Measurements from ENCODE around the gene TMIE.

TMIE gene, protein sequence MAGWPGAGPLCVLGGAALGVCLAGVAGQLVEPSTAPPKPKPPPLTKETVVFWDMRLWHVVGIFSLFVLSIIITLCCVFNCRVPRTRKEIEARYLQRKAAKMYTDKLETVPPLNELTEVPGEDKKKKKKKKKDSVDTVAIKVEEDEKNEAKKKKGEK

DNA sequence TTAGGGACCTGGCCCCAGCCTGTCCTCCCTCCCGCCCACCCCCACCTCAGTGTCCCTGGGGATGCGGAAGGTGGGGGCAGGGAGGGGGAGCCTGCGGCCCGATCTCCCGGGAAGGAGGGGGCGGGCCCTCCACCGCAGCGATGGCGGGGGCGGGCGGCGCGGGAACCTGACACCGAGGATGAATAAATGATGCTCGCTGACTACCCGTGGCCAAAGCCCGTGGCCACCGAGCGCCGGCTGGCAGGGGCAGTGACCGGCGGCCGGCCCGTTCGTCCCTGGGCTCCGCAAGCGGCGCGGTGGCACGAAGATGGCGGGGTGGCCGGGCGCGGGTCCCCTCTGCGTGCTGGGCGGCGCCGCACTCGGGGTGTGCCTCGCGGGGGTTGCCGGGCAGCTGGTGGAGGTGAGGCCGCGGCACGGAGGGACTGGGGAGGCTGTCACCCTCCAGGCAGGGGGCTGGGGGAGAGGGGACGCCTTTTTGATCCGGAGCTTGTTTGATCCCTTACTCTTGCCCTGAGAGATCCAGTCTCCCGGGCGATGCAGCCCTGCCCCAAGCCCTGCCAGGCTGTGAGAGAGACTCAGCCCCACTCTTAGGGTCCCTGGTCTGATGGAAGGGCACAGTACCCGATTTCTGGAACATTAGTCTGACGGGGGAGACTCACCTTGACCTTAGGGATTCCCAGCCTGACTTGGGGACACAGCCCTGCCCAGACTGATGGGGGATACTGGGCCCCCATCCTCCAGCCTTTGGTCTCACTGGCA, at the start of gene TMIE:
Gene TMIE, plus strand, starts transcription at position 212 of the 759 bp plus-strand sequence. Its CDS starts 96 bp downstream, at position 308.
- TF ChIP-seq, protein P1, sequence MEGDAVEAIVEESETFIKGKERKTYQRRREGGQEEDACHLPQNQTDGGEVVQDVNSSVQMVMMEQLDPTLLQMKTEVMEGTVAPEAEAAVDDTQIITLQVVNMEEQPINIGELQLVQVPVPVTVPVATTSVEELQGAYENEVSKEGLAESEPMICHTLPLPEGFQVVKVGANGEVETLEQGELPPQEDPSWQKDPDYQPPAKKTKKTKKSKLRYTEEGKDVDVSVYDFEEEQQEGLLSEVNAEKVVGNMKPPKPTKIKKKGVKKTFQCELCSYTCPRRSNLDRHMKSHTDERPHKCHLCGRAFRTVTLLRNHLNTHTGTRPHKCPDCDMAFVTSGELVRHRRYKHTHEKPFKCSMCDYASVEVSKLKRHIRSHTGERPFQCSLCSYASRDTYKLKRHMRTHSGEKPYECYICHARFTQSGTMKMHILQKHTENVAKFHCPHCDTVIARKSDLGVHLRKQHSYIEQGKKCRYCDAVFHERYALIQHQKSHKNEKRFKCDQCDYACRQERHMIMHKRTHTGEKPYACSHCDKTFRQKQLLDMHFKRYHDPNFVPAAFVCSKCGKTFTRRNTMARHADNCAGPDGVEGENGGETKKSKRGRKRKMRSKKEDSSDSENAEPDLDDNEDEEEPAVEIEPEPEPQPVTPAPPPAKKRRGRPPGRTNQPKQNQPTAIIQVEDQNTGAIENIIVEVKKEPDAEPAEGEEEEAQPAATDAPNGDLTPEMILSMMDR (IDR thresholded peaks at IDR 0.05), result no peak

DNA sequence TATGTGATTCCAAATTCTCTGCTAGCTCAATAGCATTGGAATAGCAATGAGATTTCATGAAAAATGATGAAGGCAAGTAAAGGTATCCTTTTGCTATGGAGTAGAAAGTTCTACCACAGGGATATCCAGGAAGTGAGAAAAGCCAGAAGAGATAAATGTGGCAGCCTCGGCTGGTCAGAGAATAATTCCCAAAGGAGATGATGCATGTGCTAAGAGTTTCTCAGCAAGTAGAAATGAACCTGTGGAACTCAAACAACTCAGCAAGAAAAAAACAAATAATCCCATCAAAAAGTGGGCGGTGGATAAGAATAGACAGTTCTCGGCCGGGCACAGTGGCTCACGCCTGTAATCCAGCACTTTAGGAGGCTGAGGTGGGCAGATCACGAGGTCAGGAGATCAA, 45.9 kb upstream of the TMIE start:
- TF ChIP-seq, protein P1 (IDR thresholded peaks at IDR 0.05), result no peak

DNA sequence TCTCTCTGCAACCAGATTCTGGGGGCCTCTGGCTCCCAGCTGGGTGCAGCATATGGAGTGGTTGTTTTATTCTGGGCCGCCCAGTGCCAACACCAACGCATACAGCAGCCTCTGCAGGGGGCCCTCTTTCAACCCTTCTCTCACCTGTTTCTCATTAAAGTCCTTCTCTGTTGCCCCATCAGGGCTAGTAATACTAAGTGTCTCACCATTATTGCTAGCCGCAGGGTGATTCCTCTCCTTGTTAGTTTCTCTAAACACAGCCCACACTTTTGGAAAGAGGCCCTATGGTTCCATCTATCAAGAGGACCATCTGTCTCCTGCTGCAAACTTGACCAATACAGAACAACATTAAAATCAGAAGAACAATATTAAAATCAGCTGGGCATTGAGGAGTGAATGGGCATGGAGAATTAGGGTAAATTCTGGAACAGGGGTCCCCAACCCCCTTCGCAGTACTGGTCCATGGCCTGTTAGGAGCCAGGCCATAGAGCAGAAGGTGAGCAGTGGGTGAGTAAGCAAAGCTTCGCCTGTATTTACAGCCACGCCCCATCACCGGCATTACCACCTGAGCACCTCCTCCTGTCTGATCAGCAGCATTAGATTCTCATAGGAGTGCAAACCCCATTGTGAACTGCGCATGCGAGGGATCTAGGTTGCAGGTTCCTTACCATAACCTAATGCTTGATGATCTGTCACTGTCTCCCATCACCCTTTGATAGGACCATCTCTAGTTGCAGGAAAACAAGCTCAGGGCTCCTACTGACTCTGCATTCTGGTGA, 44.2 kb upstream of the TMIE start:
- TF ChIP-seq, protein P1 (IDR thresholded peaks at IDR 0.05), result no peak

DNA sequence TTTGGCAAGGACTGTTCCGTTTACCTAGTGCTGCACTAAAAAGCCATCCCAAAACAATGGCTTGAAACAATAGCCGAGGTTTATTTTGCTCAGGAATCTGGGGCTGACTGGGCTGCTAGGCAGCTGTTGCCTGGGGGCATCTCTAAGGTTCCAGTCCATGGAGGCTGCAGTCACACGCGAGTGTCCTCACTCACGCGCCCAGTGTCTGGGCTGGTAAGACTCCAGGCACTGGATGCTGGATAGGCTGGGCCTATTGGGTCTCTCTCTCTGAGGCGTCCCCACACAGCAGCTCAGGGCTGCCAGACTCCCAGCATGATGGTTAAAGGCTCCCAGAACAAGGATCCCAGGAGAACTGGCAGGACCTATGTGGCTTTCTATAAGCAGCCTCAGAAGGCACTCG, 41.9 kb upstream of the TMIE start:
- TF ChIP-seq, protein P1 (IDR thresholded peaks at IDR 0.05), result no peak

DNA sequence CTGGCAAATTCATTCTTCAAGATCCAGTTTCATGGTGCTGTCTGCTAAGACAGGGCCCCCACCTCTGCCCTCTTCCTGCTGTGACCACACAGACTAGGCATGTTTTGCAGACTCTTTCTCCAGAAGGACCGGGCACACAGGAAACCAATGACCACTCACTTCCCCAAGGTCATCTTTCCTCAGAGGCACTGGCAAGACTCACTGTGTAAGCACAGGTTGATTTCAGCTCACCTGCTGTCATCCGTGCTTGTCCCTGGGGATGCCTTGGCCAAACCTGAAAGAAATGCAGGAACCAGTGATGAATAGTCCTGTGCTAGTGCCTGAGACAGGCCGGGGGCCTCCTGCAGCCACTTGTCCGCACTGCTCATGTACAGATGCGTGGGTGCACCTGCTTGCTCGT, 41.2 kb upstream of the TMIE start:
- TF ChIP-seq, protein P1 (IDR thresholded peaks at IDR 0.05), result no peak

DNA sequence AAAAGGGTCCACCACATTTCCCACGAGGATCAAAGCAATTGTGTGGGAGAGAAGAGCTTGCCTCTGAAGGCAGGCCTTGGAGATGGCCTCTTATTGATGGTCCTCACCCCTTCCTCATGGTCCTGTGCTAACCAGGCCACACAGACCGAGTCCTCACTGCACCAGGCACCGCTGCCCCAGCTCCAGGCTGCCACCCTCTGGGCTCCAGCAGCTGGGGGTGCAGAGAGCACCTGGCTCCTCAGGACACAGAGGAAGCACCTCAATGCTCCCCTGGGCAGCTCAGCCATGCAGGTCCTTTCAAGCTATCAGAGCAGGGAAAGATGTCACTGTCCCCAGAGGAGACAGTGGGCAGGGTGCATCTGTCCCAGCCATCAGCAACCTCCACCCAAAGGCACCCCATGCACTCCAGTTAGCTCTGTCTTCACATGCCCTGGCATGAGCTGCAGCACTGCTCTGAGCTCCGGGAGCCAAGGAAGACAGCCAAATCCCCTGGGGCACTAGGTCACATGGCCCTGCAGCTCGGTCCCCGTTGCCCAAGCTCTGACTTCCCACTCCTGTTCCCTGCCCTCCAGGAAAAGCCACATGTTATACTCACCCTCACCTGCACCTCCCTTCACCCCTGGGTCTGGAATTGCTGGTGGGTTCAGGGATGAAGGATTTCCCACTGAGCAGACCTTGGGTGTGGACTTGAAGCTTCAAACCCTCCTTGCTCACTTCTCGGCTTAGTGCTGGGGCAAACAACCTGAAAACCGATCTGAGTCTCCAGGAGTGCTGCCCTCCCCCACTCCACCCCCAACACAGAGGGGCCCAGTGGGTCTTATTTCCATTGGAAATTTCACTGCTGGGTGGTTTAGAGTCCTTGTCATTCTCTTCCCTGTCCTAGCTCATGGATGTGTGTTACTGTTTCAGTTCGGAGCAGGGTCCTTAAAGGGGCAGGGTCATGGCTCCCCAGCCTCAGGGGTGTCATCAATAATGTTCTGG, 40.4 kb upstream of the TMIE start:
- TF ChIP-seq, protein P1 (IDR thresholded peaks at IDR 0.05), result no peak
